Vagina (tissue), 2 donors: ENCODE measurements around the gene WNK2.
A peak's percentile ranks its signal among the peaks of the same experiment; 100 is the strongest.

ENCODE experiments used
- CTCF ChIP-seq, 3 experiments: fragments of 450-650 bp in 2 of 3; fragments of 200-600 bp in 1 of 3; sonication (generic) in 1 of 3; IDR thresholded peaks; one replicate each; pipeline ENCODE4 v1.5.1; 2017 to 2019; ENCODE audit warnings: antibody characterized with exemption in 3 of 3, mild to moderate bottlenecking in 2 of 3, moderate library complexity in 2 of 3
- POLR2A ChIP-seq, 2 donors: fragments of 450-650 bp; IDR thresholded peaks; one replicate each; pipeline ENCODE4 v1.6.1; 2017; ENCODE audit warnings: antibody characterized with exemption in 2 of 2, mild to moderate bottlenecking in 2 of 2, moderate library complexity in 2 of 2
- POLR2AphosphoS5 ChIP-seq, 2 donors: sonication (generic); formaldehyde crosslinking; IDR thresholded peaks; one replicate each; pipeline ENCODE4 v1.9.0; 2017; ENCODE audit warnings: antibody characterized with exemption in 2 of 2, mild to moderate bottlenecking in 2 of 2, low read depth in 1 of 2; ENCODE audit not compliant: insufficient read depth in 1 of 2

- TF ChIP-seq CTCF (IDR thresholded peaks at IDR 0.05), result peak in 1 of 3 experiments; percentile 17
- TF ChIP-seq POLR2AphosphoS5 (IDR thresholded peaks at IDR 0.05; ENCODE audit: insufficient read depth in 1 of 2, low read depth in 1 of 2), result no peak
- no peak for TF ChIP-seq POLR2A (IDR thresholded peaks at IDR 0.05)
These were observed 29.5 kb upstream of the WNK2 start for GRCh38 chr9:93154293-93154903.
